WTC11 (cell line): ENCODE measurements around the gene TRUB1. TPM values are rescaled to one million over a fixed set of nuclear protein-coding genes. Genes with fewer than 3 reads are reported as not detected.

Experiments
- ATAC-seq: fragments of 200-7000 bp; cut with Tn5 transposase; 2 replicates; pipeline ENCODE4 v1.10.0; 2021; ENCODE audit warnings: mild to moderate bottlenecking, moderate library complexity
- CTCF ChIA-PET: fragments of 300-600 bp; sonication (Branson Sonifier 250); formaldehyde crosslinking; loops from one replicate; lab custom pipeline; 2021; ENCODE audit warnings: antibody characterized with exemption; lab: Charles Lee
- POLR2A ChIA-PET: fragments of 350-600 bp; sonication (Branson Sonifier 250); formaldehyde crosslinking; loops from one replicate; lab custom pipeline; 2021; ENCODE audit warnings: antibody characterized with exemption; lab: Charles Lee
- DNase-seq: peaks from one replicate; pipeline ENCODE4 v3.0.0; 2021; ENCODE audit warnings: low spot score
- H3K27ac Mint-ChIP-seq: 2 replicates; pipeline ENCODE4 v1.8.0; 2021; ENCODE audit warnings: mixed read lengths
- H3K27me3 Mint-ChIP-seq: 2 replicates; pipeline ENCODE4 v1.8.0; 2021; ENCODE audit warnings: low read depth, mild to moderate bottlenecking, moderate library complexity, mixed read lengths
- H3K36me3 Mint-ChIP-seq: 2 replicates; pipeline ENCODE4 v1.8.0; 2021; ENCODE audit warnings: mixed read lengths
- H3K4me1 Mint-ChIP-seq: 2 replicates; pipeline ENCODE4 v1.8.0; 2022; ENCODE audit warnings: mixed read lengths
- H3K4me3 Mint-ChIP-seq: 2 replicates; pipeline ENCODE4 v1.8.0; 2021; ENCODE audit warnings: mild to moderate bottlenecking, moderate library complexity, mixed read lengths
- H3K9me3 Mint-ChIP-seq: 2 replicates; pipeline ENCODE4 v1.8.0; 2021; ENCODE audit warnings: mixed read lengths
- ESRRA ChIP-seq: sonication (generic); formaldehyde crosslinking; IDR thresholded peaks from 2 replicates; pipeline ENCODE4 v1.8.1; 2022; ENCODE audit warnings: mild to moderate bottlenecking, missing genetic modification reagents, borderline replicate concordance
- FOXJ3 ChIP-seq: sonication (generic); formaldehyde crosslinking; IDR thresholded peaks from 2 replicates; pipeline ENCODE4 v1.9.0; 2021; ENCODE audit warnings: missing genetic modification reagents, mild to moderate bottlenecking, borderline replicate concordance
- FOXP1 ChIP-seq: sonication (generic); formaldehyde crosslinking; IDR thresholded peaks from 2 replicates; pipeline ENCODE4 v1.8.0; 2022; ENCODE audit warnings: missing genetic modification reagents, mild to moderate bottlenecking, moderate library complexity, borderline replicate concordance
- GABPB1 ChIP-seq: sonication (generic); formaldehyde crosslinking; IDR thresholded peaks from 2 replicates; pipeline ENCODE4 v1.8.1; 2023; ENCODE audit warnings: mild to moderate bottlenecking, missing genetic modification reagents
- GTF2I ChIP-seq: fragments of 250-450 bp; sonication (Bioruptor Pico); conservative IDR thresholded peaks from 2 replicates; pipeline ENCODE4 v1.4.0; 2021; ENCODE audit warnings: mild to moderate bottlenecking
- IRF2 ChIP-seq: sonication (generic); formaldehyde crosslinking; IDR thresholded peaks from 2 replicates; pipeline ENCODE4 v1.8.0; 2022; ENCODE audit warnings: low read depth, missing genetic modification reagents, borderline replicate concordance
- MYBL2 ChIP-seq: sonication (generic); formaldehyde crosslinking; IDR thresholded peaks from 2 replicates; pipeline ENCODE4 v1.8.1; 2023; ENCODE audit warnings: mild to moderate bottlenecking, moderate library complexity, missing genetic modification reagents
- PRRX2 ChIP-seq: fragments of 250-450 bp; sonication (Bioruptor Pico); IDR thresholded peaks from 2 replicates; pipeline ENCODE4 v1.8.0; 2021; ENCODE audit warnings: mild to moderate bottlenecking
- ZBTB21 ChIP-seq: sonication (generic); formaldehyde crosslinking; IDR thresholded peaks from 2 replicates; pipeline ENCODE4 v1.8.1; 2023; ENCODE audit warnings: mild to moderate bottlenecking, missing genetic modification reagents, borderline replicate concordance
- ZNF219 ChIP-seq: sonication (generic); formaldehyde crosslinking; IDR thresholded peaks from 2 replicates; pipeline ENCODE4 v1.8.0; 2023; ENCODE audit warnings: missing genetic modification reagents, mild to moderate bottlenecking, borderline replicate concordance
- ZNF232 ChIP-seq: sonication (generic); formaldehyde crosslinking; IDR thresholded peaks from 2 replicates; pipeline ENCODE4 v1.8.0; 2022; ENCODE audit warnings: mild to moderate bottlenecking, missing genetic modification reagents
- ZNF396 ChIP-seq: fragments of 250-450 bp; sonication (Bioruptor Pico); IDR thresholded peaks from 2 replicates; pipeline ENCODE4 v1.8.0; 2021; ENCODE audit warnings: mild to moderate bottlenecking, moderate library complexity, borderline replicate concordance
- ZNF423 ChIP-seq: fragments of 250-450 bp; sonication (Bioruptor Pico); IDR thresholded peaks from 2 replicates; pipeline ENCODE4 v2.1.2; 2022; ENCODE audit warnings: mild to moderate bottlenecking, moderate library complexity
- total RNA-seq: library from RNA; stranded (reverse); gene quantifications from 3 replicates; pipeline ENCODE4 v1.2.3, GENCODE V29; 2021
- TF ChIP-seq, protein P1 (sequence below): fragments of 200-600 bp; IDR thresholded peaks from 2 replicates; pipeline ENCODE4 v1.8.0; 2022; ENCODE audit warnings: antibody characterized with exemption
- TF ChIP-seq, protein P2 (sequence below): sonication (generic); formaldehyde crosslinking; IDR thresholded peaks from 2 replicates; pipeline ENCODE4 v1.8.1; 2023; ENCODE audit warnings: mild to moderate bottlenecking, moderate library complexity, missing genetic modification reagents
- TF ChIP-seq, protein P3 (sequence below): sonication (generic); formaldehyde crosslinking; IDR thresholded peaks from 2 replicates; pipeline ENCODE4 v1.8.0; 2022; ENCODE audit warnings: missing genetic modification reagents
- TF ChIP-seq, protein P4 (sequence below): sonication (generic); formaldehyde crosslinking; IDR thresholded peaks from 2 replicates; pipeline ENCODE4 v1.8.0; 2023; ENCODE audit warnings: missing genetic modification reagents
- TF ChIP-seq, protein P5 (sequence below): sonication (generic); formaldehyde crosslinking; conservative IDR thresholded peaks from 2 replicates; pipeline ENCODE4 v1.8.1; 2023; ENCODE audit warnings: mild to moderate bottlenecking, low read depth, missing genetic modification reagents, moderate library complexity
- TF ChIP-seq, protein P6 (sequence below): sonication (generic); formaldehyde crosslinking; IDR thresholded peaks from 2 replicates; pipeline ENCODE4 v1.8.1; 2022; ENCODE audit warnings: low read depth, missing genetic modification reagents, borderline replicate concordance

TRUB1 gene
- total RNA-seq, 1 experiment from 2014 or later, result 27.8 TPM

DNA sequence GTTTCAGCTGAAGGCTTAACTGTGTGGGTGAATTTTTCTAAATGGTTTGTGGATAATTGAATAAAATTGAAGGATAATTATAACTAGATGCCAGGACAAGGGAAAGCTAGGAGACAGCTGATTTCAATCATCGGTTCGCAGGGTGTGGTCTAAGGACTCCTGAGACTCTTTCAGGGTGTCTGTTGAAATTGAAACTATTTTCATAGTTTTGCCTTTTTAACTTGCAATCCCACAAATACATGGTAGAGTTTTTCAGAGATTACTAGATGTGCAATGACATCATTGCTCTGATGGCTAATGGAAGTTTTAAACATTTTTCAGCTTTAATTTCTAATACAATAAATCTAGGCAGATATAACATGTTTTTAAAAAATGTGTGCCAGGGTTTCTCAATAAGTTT, 18.5 kb downstream of the TRUB1 start (continued):
- no peak for TF ChIP-seq FOXJ3
- TF ChIP-seq MYBL2 (CRISPR knock-in tag), result no peak
- TF ChIP-seq, protein P1, sequence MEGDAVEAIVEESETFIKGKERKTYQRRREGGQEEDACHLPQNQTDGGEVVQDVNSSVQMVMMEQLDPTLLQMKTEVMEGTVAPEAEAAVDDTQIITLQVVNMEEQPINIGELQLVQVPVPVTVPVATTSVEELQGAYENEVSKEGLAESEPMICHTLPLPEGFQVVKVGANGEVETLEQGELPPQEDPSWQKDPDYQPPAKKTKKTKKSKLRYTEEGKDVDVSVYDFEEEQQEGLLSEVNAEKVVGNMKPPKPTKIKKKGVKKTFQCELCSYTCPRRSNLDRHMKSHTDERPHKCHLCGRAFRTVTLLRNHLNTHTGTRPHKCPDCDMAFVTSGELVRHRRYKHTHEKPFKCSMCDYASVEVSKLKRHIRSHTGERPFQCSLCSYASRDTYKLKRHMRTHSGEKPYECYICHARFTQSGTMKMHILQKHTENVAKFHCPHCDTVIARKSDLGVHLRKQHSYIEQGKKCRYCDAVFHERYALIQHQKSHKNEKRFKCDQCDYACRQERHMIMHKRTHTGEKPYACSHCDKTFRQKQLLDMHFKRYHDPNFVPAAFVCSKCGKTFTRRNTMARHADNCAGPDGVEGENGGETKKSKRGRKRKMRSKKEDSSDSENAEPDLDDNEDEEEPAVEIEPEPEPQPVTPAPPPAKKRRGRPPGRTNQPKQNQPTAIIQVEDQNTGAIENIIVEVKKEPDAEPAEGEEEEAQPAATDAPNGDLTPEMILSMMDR, result no peak
- TF ChIP-seq ESRRA, result no peak
- TF ChIP-seq, protein P2, sequence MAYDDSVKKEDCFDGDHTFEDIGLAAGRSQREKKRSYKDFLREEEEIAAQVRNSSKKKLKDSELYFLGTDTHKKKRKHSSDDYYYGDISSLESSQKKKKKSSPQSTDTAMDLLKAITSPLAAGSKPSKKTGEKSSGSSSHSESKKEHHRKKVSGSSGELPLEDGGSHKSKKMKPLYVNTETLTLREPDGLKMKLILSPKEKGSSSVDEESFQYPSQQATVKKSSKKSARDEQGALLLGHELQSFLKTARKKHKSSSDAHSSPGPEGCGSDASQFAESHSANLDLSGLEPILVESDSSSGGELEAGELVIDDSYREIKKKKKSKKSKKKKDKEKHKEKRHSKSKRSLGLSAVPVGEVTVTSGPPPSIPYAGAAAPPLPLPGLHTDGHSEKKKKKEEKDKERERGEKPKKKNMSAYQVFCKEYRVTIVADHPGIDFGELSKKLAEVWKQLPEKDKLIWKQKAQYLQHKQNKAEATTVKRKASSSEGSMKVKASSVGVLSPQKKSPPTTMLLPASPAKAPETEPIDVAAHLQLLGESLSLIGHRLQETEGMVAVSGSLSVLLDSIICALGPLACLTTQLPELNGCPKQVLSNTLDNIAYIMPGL, result no peak
- TF ChIP-seq, all 79 proteins: peak for 0

DNA sequence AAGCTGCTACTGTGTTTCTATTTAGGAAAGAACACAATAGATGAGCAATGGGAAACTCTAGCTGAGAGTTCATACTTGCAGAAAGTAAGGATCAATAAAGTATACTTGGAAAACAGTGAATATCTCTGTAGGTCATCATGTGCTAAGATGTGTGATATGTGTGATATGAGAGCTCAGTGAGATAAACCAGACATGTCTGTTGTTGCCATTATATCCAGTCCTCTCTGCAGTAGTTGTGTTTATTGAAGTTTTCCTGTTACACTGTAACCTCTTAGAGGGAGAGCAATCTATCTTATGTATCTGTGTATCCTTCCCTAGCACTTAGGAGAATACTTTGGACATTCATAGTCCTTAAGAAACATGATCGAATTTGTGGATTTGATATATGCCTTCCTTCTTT, 19.1 kb downstream of the TRUB1 start:
- ATAC-seq (no peak), DNase-seq (no peak)
- peaks cover 2% of the 10 kb centered on the region; the same call in 1 of the 2 replicates for H3K36me3 Mint-ChIP-seq
- no peak overlapping the region for H3K27ac Mint-ChIP-seq
- H3K9me3 Mint-ChIP-seq, result no peaks in the 10 kb centered on the region
- no peaks in the 10 kb centered on the region for H3K27me3 Mint-ChIP-seq
- ChIA-PET CTCF (interaction anchor here (1.3 to 1.5 kb wide), 2 partner anchors 80 kb away, joined by 3 read pairs; no protein-coding TSS in a partner anchor), POLR2A (no interaction called here)
- H3K4me3 Mint-ChIP-seq, result no peak overlapping the region
- peaks cover 20% of the 10 kb centered on the region for H3K4me1 Mint-ChIP-seq
- TF ChIP-seq ZNF219 (CRISPR knock-in tag), result no peak
- TF ChIP-seq ZNF396 (CRISPR knock-in tag), result no peak
- TF ChIP-seq, protein P3, sequence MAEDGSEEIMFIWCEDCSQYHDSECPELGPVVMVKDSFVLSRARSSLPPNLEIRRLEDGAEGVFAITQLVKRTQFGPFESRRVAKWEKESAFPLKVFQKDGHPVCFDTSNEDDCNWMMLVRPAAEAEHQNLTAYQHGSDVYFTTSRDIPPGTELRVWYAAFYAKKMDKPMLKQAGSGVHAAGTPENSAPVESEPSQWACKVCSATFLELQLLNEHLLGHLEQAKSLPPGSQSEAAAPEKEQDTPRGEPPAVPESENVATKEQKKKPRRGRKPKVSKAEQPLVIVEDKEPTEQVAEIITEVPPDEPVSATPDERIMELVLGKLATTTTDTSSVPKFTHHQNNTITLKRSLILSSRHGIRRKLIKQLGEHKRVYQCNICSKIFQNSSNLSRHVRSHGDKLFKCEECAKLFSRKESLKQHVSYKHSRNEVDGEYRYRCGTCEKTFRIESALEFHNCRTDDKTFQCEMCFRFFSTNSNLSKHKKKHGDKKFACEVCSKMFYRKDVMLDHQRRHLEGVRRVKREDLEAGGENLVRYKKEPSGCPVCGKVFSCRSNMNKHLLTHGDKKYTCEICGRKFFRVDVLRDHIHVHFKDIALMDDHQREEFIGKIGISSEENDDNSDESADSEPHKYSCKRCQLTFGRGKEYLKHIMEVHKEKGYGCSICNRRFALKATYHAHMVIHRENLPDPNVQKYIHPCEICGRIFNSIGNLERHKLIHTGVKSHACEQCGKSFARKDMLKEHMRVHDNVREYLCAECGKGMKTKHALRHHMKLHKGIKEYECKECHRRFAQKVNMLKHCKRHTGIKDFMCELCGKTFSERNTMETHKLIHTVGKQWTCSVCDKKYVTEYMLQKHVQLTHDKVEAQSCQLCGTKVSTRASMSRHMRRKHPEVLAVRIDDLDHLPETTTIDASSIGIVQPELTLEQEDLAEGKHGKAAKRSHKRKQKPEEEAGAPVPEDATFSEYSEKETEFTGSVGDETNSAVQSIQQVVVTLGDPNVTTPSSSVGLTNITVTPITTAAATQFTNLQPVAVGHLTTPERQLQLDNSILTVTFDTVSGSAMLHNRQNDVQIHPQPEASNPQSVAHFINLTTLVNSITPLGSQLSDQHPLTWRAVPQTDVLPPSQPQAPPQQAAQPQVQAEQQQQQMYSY (CRISPR knock-in tag), result no peak
- TF ChIP-seq PRRX2, result no peak
- TF ChIP-seq, protein P4, sequence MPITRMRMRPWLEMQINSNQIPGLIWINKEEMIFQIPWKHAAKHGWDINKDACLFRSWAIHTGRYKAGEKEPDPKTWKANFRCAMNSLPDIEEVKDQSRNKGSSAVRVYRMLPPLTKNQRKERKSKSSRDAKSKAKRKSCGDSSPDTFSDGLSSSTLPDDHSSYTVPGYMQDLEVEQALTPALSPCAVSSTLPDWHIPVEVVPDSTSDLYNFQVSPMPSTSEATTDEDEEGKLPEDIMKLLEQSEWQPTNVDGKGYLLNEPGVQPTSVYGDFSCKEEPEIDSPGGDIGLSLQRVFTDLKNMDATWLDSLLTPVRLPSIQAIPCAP (CRISPR knock-in tag), result no peak
- TF ChIP-seq, protein P5, sequence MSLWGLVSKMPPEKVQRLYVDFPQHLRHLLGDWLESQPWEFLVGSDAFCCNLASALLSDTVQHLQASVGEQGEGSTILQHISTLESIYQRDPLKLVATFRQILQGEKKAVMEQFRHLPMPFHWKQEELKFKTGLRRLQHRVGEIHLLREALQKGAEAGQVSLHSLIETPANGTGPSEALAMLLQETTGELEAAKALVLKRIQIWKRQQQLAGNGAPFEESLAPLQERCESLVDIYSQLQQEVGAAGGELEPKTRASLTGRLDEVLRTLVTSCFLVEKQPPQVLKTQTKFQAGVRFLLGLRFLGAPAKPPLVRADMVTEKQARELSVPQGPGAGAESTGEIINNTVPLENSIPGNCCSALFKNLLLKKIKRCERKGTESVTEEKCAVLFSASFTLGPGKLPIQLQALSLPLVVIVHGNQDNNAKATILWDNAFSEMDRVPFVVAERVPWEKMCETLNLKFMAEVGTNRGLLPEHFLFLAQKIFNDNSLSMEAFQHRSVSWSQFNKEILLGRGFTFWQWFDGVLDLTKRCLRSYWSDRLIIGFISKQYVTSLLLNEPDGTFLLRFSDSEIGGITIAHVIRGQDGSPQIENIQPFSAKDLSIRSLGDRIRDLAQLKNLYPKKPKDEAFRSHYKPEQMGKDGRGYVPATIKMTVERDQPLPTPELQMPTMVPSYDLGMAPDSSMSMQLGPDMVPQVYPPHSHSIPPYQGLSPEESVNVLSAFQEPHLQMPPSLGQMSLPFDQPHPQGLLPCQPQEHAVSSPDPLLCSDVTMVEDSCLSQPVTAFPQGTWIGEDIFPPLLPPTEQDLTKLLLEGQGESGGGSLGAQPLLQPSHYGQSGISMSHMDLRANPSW (CRISPR knock-in tag), result no peak
- TF ChIP-seq IRF2 (CRISPR knock-in tag), result no peak
- TF ChIP-seq GTF2I (CRISPR knock-in tag), result no peak
- TF ChIP-seq, protein P1, result no peak
- TF ChIP-seq ZNF232 (CRISPR knock-in tag), result no peak
- no peak for TF ChIP-seq FOXP1
- TF ChIP-seq GABPB1 (CRISPR knock-in tag), result no peak
- TF ChIP-seq, protein P6, sequence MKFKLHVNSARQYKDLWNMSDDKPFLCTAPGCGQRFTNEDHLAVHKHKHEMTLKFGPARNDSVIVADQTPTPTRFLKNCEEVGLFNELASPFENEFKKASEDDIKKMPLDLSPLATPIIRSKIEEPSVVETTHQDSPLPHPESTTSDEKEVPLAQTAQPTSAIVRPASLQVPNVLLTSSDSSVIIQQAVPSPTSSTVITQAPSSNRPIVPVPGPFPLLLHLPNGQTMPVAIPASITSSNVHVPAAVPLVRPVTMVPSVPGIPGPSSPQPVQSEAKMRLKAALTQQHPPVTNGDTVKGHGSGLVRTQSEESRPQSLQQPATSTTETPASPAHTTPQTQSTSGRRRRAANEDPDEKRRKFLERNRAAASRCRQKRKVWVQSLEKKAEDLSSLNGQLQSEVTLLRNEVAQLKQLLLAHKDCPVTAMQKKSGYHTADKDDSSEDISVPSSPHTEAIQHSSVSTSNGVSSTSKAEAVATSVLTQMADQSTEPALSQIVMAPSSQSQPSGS (CRISPR knock-in tag), result no peak
- no peak for TF ChIP-seq ZNF423 (CRISPR knock-in tag)
- no peak for TF ChIP-seq ZBTB21
